ENCODE results near the gene TTC28. TPM values are rescaled to one million over a fixed set of nuclear protein-coding genes. Genes with fewer than 3 reads are reported as not detected.

Gene TTC28
- total and polyA plus RNA-seq, 12 donors, result 3.4 to 75.6 (median 28.6) TPM

GRCh38 chr22:28316014-28316413, 363.6 kb downstream of the TTC28 start:
- 89 to 95% (median 93%) methylated on average over 4 of the region's 4 CpGs for WGBS, 4 donors
- TF ChIP-seq CTCF (IDR thresholded peaks at IDR 0.05), result no peak
- intact Hi-C loops (cut with DNase I), result no loop called here

GRCh38 chr22:28314959-28315358, 364.7 kb downstream of the TTC28 start:
- Histone ChIP-seq H3K36me3 (replicated peaks in 1 of 2) (no peaks in the 10 kb centered on the region), H3K27ac (no peak overlapping the region), H3K9me3 (replicated peaks in 1 of 3) (no peaks in the 10 kb centered on the region), H3K4me3 (no peak overlapping the region), H3K4me1 (replicated peaks in 1 of 2) (no peaks in the 10 kb centered on the region), H3K27me3 (no peaks in the 10 kb centered on the region)
- WGBS, 4 donors, result 94 to 100% (median 98%) methylated on average over 1 of the region's 1 CpG
- intact Hi-C loops (cut with DNase I), result no loop called here
- no peak for DNase-seq
- TF ChIP-seq POLR2A (IDR thresholded peaks at IDR 0.05), result no peak
- TF ChIP-seq CTCF (IDR thresholded peaks at IDR 0.05), result no peak

More at GRCh38 chr22:28316014-28316413, 363.6 kb downstream of the TTC28 start:
- Histone ChIP-seq H3K27ac (no peak overlapping the region), H3K4me3 (no peak overlapping the region), H3K36me3 (replicated peaks in 1 of 2) (no peaks in the 10 kb centered on the region), H3K27me3 (no peaks in the 10 kb centered on the region), H3K4me1 (replicated peaks in 1 of 2) (no peaks in the 10 kb centered on the region), H3K9me3 (replicated peaks in 1 of 3) (no peaks in the 10 kb centered on the region)
- DNase-seq, result no peak

GRCh38 chr22:28310299-28310698, 369.3 kb downstream of the TTC28 start:
- no peak overlapping the region for H3K4me3 ChIP-seq
- H3K36me3 ChIP-seq (replicated peaks in 1 of 2), result no peaks in the 10 kb centered on the region
- H3K4me1 ChIP-seq (replicated peaks in 1 of 2), result no peaks in the 10 kb centered on the region
- H3K9me3 ChIP-seq (replicated peaks in 1 of 3), result no peaks in the 10 kb centered on the region
- H3K27ac ChIP-seq, result no peak overlapping the region
- no peak for TF ChIP-seq CTCF (IDR thresholded peaks at IDR 0.05)
- no peak for TF ChIP-seq POLR2A (IDR thresholded peaks at IDR 0.05)
- DNase-seq, result no peak
- intact Hi-C loops (cut with DNase I), result no loop called here
- 81 to 98% (median 92%) methylated on average over 1 of the region's 1 CpG for WGBS, 4 donors
- no peaks in the 10 kb centered on the region for H3K27me3 ChIP-seq

- H3K27ac ChIP-seq, result no peak overlapping the region
- peaks cover 0 to 10% of the 10 kb centered on the region in 2 donors for H3K4me1 ChIP-seq (replicated peaks in 1 of 2)
- H3K36me3 ChIP-seq (replicated peaks in 1 of 2), result no peaks in the 10 kb centered on the region
- no peaks in the 10 kb centered on the region for H3K9me3 ChIP-seq (replicated peaks in 1 of 3)
- WGBS, 4 donors, result 83 to 93% (median 86%) methylated on average over 2 of the region's 2 CpGs
- no peak overlapping the region for H3K4me3 ChIP-seq
- H3K27me3 ChIP-seq, result no peaks in the 10 kb centered on the region
- intact Hi-C loops (cut with DNase I), result no loop called here
- TF ChIP-seq POLR2A (IDR thresholded peaks at IDR 0.05), result no peak
- no peak for TF ChIP-seq CTCF (IDR thresholded peaks at IDR 0.05)
- DNase-seq, result peak in 2 of 7 donors; percentile 11 to 18
Measured at GRCh38 chr22:28299753-28300152, 379.9 kb downstream of the TTC28 start.
